ENCODE results near the gene IL1RL2. TPM values are rescaled to one million over a fixed set of nuclear protein-coding genes. Genes with fewer than 3 reads are reported as not detected.

The IL1RL2 gene
- total and polyA plus RNA-seq, 2 donors from 2014 or later: 1.4 to 1.8 TPM

- no peaks in the 10 kb centered on the region for H3K4me1 ChIP-seq (ENCODE audit: control insufficient read depth in 2 of 3, insufficient read depth in 2 of 3, low read depth in 1 of 3, low read length in 3 of 3)
- no peak for FAIRE-seq
- no peak for DNase-seq
- H3K4me3 ChIP-seq (ENCODE audit: low read length in 3 of 3): no peak overlapping the region
- no peaks in the 10 kb centered on the region for H3K27me3 ChIP-seq (ENCODE audit: control insufficient read depth, insufficient read depth, low read length)
- no peak for TF ChIP-seq CTCF (IDR thresholded peaks at IDR 0.05; ENCODE audit: borderline replicate concordance, extremely low read depth, insufficient read depth)
- H3K9ac ChIP-seq (ENCODE audit: low read length in 3 of 3): no peak overlapping the region
- H3K9me3 ChIP-seq (ENCODE audit: control insufficient read depth in 2 of 3, insufficient read depth in 1 of 3, low read length in 3 of 3): no peaks in the 10 kb centered on the region
- intact Hi-C loops (cut with DNase I): no loop called here
- no peaks in the 10 kb centered on the region for H3K36me3 ChIP-seq (ENCODE audit: control insufficient read depth in 2 of 3, insufficient read depth in 3 of 3, low read length in 3 of 3)
- H3K27ac ChIP-seq (ENCODE audit: low read depth in 2 of 2, low read length in 2 of 2): no peak overlapping the region
Measured at GRCh38 chr2:102261467-102262135, 74.8 kb downstream of the IL1RL2 start.

- TF ChIP-seq CTCF (IDR thresholded peaks at IDR 0.05; ENCODE audit: borderline replicate concordance, extremely low read depth, insufficient read depth): no peak
- no peaks in the 10 kb centered on the region for H3K27me3 ChIP-seq (ENCODE audit: control insufficient read depth, insufficient read depth, low read length)
- no peak overlapping the region for H3K9ac ChIP-seq (ENCODE audit: low read length in 3 of 3)
- H3K9me3 ChIP-seq (ENCODE audit: control insufficient read depth in 2 of 3, insufficient read depth in 1 of 3, low read length in 3 of 3): no peaks in the 10 kb centered on the region
- intact Hi-C loops (cut with DNase I): no loop called here
- FAIRE-seq: no peak
- H3K27ac ChIP-seq (ENCODE audit: low read depth in 2 of 2, low read length in 2 of 2): no peak overlapping the region
- no peak for DNase-seq
- no peaks in the 10 kb centered on the region for H3K36me3 ChIP-seq (ENCODE audit: control insufficient read depth in 2 of 3, insufficient read depth in 3 of 3, low read length in 3 of 3)
- H3K4me1 ChIP-seq (ENCODE audit: control insufficient read depth in 2 of 3, insufficient read depth in 2 of 3, low read depth in 1 of 3, low read length in 3 of 3): no peaks in the 10 kb centered on the region
- H3K4me3 ChIP-seq (ENCODE audit: low read length in 3 of 3): no peak overlapping the region
Measured at GRCh38 chr2:102262216-102263129, 75.7 kb downstream of the IL1RL2 start.

- Histone ChIP-seq H3K9me3 (ENCODE audit: control insufficient read depth in 2 of 3, insufficient read depth in 1 of 3, low read length in 3 of 3) (no peaks in the 10 kb centered on the region), H3K9ac (ENCODE audit: low read length in 3 of 3) (no peak overlapping the region), H3K27me3 (ENCODE audit: control insufficient read depth, insufficient read depth, low read length) (no peaks in the 10 kb centered on the region), H3K27ac (ENCODE audit: low read depth in 2 of 2, low read length in 2 of 2) (no peak overlapping the region), H3K4me3 (ENCODE audit: low read length in 3 of 3) (no peak overlapping the region), H3K36me3 (ENCODE audit: control insufficient read depth in 2 of 3, insufficient read depth in 3 of 3, low read length in 3 of 3) (no peaks in the 10 kb centered on the region), H3K4me1 (ENCODE audit: control insufficient read depth in 2 of 3, insufficient read depth in 2 of 3, low read depth in 1 of 3, low read length in 3 of 3) (peaks cover 0 to 7% (median 0%) of the 10 kb centered on the region in 3 donors)
- DNase-seq: no peak
- no peak for FAIRE-seq
- no peak for TF ChIP-seq CTCF (IDR thresholded peaks at IDR 0.05; ENCODE audit: borderline replicate concordance, extremely low read depth, insufficient read depth)
- intact Hi-C loops (cut with DNase I): no loop called here
Measured at GRCh38 chr2:102264952-102265351, 78.1 kb downstream of the IL1RL2 start.

Data from kidney (tissue), 14 donors.